H1 (cell line): Measurements from ENCODE around the gene PDLIM4. TPM values are rescaled to one million over a fixed set of nuclear protein-coding genes. Genes with fewer than 3 reads are reported as not detected.

Experiments
- CTCF ChIA-PET: fragments of 300-600 bp; sonication (Branson Sonifier 250); formaldehyde crosslinking; loops from one replicate; lab custom pipeline; 2021; ENCODE audit not compliant: partially characterized antibody; lab: Charles Lee
- POLR2A ChIA-PET: fragments of 300-600 bp; sonication (Branson Sonifier 250); formaldehyde crosslinking; loops from one replicate; lab custom pipeline; 2021; ENCODE audit warnings: inconsistent platforms; ENCODE audit not compliant: partially characterized antibody; lab: Charles Lee
- DNase-seq, 2 experiments: peaks; one replicate each; pipeline versions ENCODE4 v3.0.0 to v3.0.0-alpha.2; 2010 to 2022; ENCODE audit warnings: low spot score in 2 of 2, low read depth in 1 of 2, mixed read lengths in 1 of 2
- FAIRE-seq: peaks from 2 replicates; lab custom pipeline; 2011; peaks lifted over from hg19 to GRCh38; lab: Jason Lieb, UNC
- H2AFZ ChIP-seq: 2 replicates; pipeline ENCODE4 v1.8.1; 2012; ENCODE audit warnings: low read length, inconsistent platforms
- H2AK5ac ChIP-seq: 2 replicates; pipeline ENCODE4 v1.6.1; 2013; ENCODE audit warnings: low read depth, low read length
- H2BK120ac ChIP-seq: replicated peaks from 2 replicates; pipeline ENCODE3; 2013; ENCODE audit warnings: low read depth, low read length, inconsistent platforms
- H2BK12ac ChIP-seq: 2 replicates; pipeline ENCODE4 v1.6.1; 2013; ENCODE audit warnings: low read depth, low read length
- H2BK15ac ChIP-seq: 2 replicates; pipeline ENCODE4 v1.6.1; 2013; ENCODE audit warnings: low read length
- H2BK20ac ChIP-seq: 2 replicates; pipeline ENCODE4 v1.6.1; 2013; ENCODE audit warnings: low read length
- H2BK5ac ChIP-seq: 2 replicates; pipeline ENCODE4 v1.6.1; 2013; ENCODE audit warnings: low read depth, low read length
- H3K14ac ChIP-seq: 2 replicates; pipeline ENCODE4 v1.6.1; 2013; ENCODE audit warnings: inconsistent platforms; ENCODE audit not compliant: insufficient read length
- H3K18ac ChIP-seq: 2 replicates; pipeline ENCODE4 v1.6.1; 2013; ENCODE audit warnings: low read length; ENCODE audit errors: extremely low read depth
- H3K23ac ChIP-seq: 2 replicates; pipeline ENCODE4 v1.6.1; 2013; ENCODE audit warnings: inconsistent platforms; ENCODE audit not compliant: insufficient read length
- H3K23me2 ChIP-seq: 2 replicates; pipeline ENCODE4 v1.6.1; 2013; ENCODE audit warnings: low read depth, low read length
- H3K27ac ChIP-seq: 2 replicates; pipeline ENCODE4 v1.6.1; 2011; ENCODE audit warnings: low read depth, low read length, inconsistent platforms
- H3K27me3 ChIP-seq, 4 experiments: replicated peaks in 1 of 4; 1 replicate in 1 of 4; 2 replicates in 3 of 4; pipeline versions ENCODE4 v1.6.1 to v1.8.1; 2011 to 2013; ENCODE audit warnings: low read length in 3 of 4, mild to moderate bottlenecking in 3 of 4, inconsistent platforms in 2 of 4, mixed read lengths in 2 of 4, moderate library complexity in 1 of 4; ENCODE audit not compliant: control insufficient read depth in 3 of 4, insufficient read depth in 3 of 4; ENCODE audit errors: extremely low read depth in 1 of 4
- H3K36me3 ChIP-seq, 4 experiments: 2 replicates each; pipeline versions ENCODE4 v1.6.1 to v1.8.1; 2011 to 2013; ENCODE audit warnings: mild to moderate bottlenecking in 4 of 4, low read length in 3 of 4, moderate library complexity in 2 of 4, control low read depth in 1 of 4, inconsistent platforms in 1 of 4; ENCODE audit not compliant: insufficient read depth in 4 of 4, control insufficient read depth in 2 of 4
- H3K4ac ChIP-seq: replicated peaks from 2 replicates; pipeline ENCODE3; 2013; ENCODE audit warnings: low read length, low read depth, mixed read lengths, inconsistent platforms; ENCODE audit not compliant: insufficient read length
- H3K4me1 ChIP-seq, 4 experiments: replicated peaks in 1 of 4; 1 replicate in 1 of 4; 2 replicates in 3 of 4; pipeline versions ENCODE4 v1.6.1 to v1.8.1; 2011 to 2013; ENCODE audit warnings: low read length in 3 of 4, inconsistent platforms in 2 of 4, mixed read lengths in 1 of 4; ENCODE audit not compliant: insufficient read depth in 4 of 4, control insufficient read depth in 3 of 4
- H3K4me2 ChIP-seq, 2 experiments: 2 replicates each; pipeline versions ENCODE4 v1.6.1 to v1.8.1; 2011 to 2013; ENCODE audit warnings: low read depth in 2 of 2, low read length in 2 of 2, control low read depth in 1 of 2, inconsistent platforms in 1 of 2, mild to moderate bottlenecking in 1 of 2; ENCODE audit not compliant: insufficient read depth in 1 of 2
- H3K4me3 ChIP-seq, 4 experiments: fragments of 200-600, 300-600 bp in 1 of 4; sonication (generic), shearing (Covaris generic), sonication (Bioruptor Twin) in 1 of 4; 2 replicates each; pipeline versions ENCODE4 v1.5.1 to v1.8.1; 2011 to 2016; ENCODE audit warnings: low read length in 4 of 4, low read depth in 3 of 4, control low read depth in 2 of 4, inconsistent platforms in 2 of 4, mild to moderate bottlenecking in 2 of 4, mixed read lengths in 1 of 4, moderate library complexity in 1 of 4; ENCODE audit not compliant: insufficient read depth in 2 of 4; ENCODE audit errors: extremely low read depth in 1 of 4
- H3K56ac ChIP-seq: replicated peaks from 2 replicates; pipeline ENCODE3; 2013; ENCODE audit warnings: low read depth, mild to moderate bottlenecking, mixed read lengths, low read length, inconsistent platforms; ENCODE audit not compliant: insufficient read length
- H3K79me1 ChIP-seq: 2 replicates; pipeline ENCODE4 v1.6.1; 2013; ENCODE audit warnings: low read depth, low read length, control low read depth
- H3K79me2 ChIP-seq, 2 experiments: 2 replicates each; pipeline versions ENCODE4 v1.6.1 to v1.8.1; 2012 to 2013; ENCODE audit warnings: low read length in 2 of 2, mild to moderate bottlenecking in 2 of 2, inconsistent platforms in 1 of 2; ENCODE audit not compliant: insufficient read depth in 2 of 2, control insufficient read depth in 1 of 2
- H3K9ac ChIP-seq, 4 experiments: replicated peaks in 1 of 4; 1 replicate in 1 of 4; 2 replicates in 3 of 4; pipeline versions ENCODE4 v1.6.1 to v1.8.1; 2011 to 2013; ENCODE audit warnings: low read depth in 3 of 4, low read length in 3 of 4, control low read depth in 2 of 4, mild to moderate bottlenecking in 2 of 4, moderate library complexity in 2 of 4, inconsistent platforms in 1 of 4; ENCODE audit errors: extremely low read depth in 1 of 4
- H3K9me3 ChIP-seq, 2 experiments: 2 replicates each; pipeline versions ENCODE4 v1.6.1 to v1.8.1; 2012 to 2013; ENCODE audit warnings: mild to moderate bottlenecking in 2 of 2, moderate library complexity in 2 of 2, control low read depth in 1 of 2, inconsistent platforms in 1 of 2, low read depth in 1 of 2, low read length in 1 of 2, mixed read lengths in 1 of 2; ENCODE audit not compliant: insufficient read depth in 2 of 2
- H4K20me1 ChIP-seq, 2 experiments: replicated peaks in 1 of 2; 2 replicates each; pipeline versions ENCODE3 to v1.8.1; 2011 to 2013; ENCODE audit warnings: inconsistent platforms in 2 of 2, low read length in 2 of 2, mild to moderate bottlenecking in 1 of 2; ENCODE audit not compliant: insufficient read depth in 2 of 2, control insufficient read depth in 1 of 2
- H4K5ac ChIP-seq: 2 replicates; pipeline ENCODE4 v1.6.1; 2013; ENCODE audit warnings: low read length, low read depth, mixed read lengths, inconsistent platforms; ENCODE audit not compliant: insufficient read length
- H4K8ac ChIP-seq: 2 replicates; pipeline ENCODE4 v1.8.0; 2013; ENCODE audit warnings: mild to moderate bottlenecking, moderate library complexity, low read length, inconsistent platforms; ENCODE audit not compliant: insufficient read depth; ENCODE audit errors: extremely low read depth
- H4K91ac ChIP-seq: replicated peaks from 2 replicates; pipeline ENCODE3; 2013; ENCODE audit warnings: low read length, mixed read lengths, inconsistent platforms; ENCODE audit not compliant: insufficient read length
- CEBPB ChIP-seq: IDR thresholded peaks from 2 replicates; pipeline ENCODE4 v1.6.1; 2012; ENCODE audit warnings: low read depth, low read length
- POLR2A ChIP-seq, 2 experiments: IDR thresholded peaks; 1 replicate in 1 of 2; 2 replicates in 1 of 2; pipeline ENCODE4 v1.6.1; 2011; ENCODE audit warnings: low read depth in 2 of 2, low read length in 2 of 2, mild to moderate bottlenecking in 2 of 2; ENCODE audit errors: control extremely low read depth in 1 of 2
- SIX5 ChIP-seq: IDR thresholded peaks from 2 replicates; pipeline ENCODE4 v1.6.1; 2011; ENCODE audit warnings: mild to moderate bottlenecking, low read depth, low read length
- TCF12 ChIP-seq: IDR thresholded peaks from 2 replicates; pipeline ENCODE4 v1.6.1; 2011; ENCODE audit warnings: low read depth, mild to moderate bottlenecking, low read length
- WGBS, 2 experiments: shearing (Covaris generic) in 1 of 2; methylation state at CpG; one replicate each; pipeline versions ENCODE4 v1.1.6 to v1.1.7; 2013 to 2015; ENCODE audit warnings: low lambda C conversion rate in 2 of 2, mixed read lengths in 2 of 2, inconsistent platforms in 1 of 2, low coverage in 1 of 2, missing lambda C conversion rate in 1 of 2; ENCODE audit not compliant: insufficient replicate concordance in 2 of 2, insufficient coverage in 1 of 2, insufficient read length in 1 of 2; ENCODE audit errors: extremely low coverage in 1 of 2, missing lambda C conversion rate in 1 of 2; 5-methylcytosine and 5-hydroxymethylcytosine counted together
- polyA plus RNA-seq, 7 experiments: library from polyadenylated mRNA; depleted of rRNA in 3 of 7; stranded (reverse) in 5 of 7; unstranded in 2 of 7; fragments of >200 nt in 5 of 7; fragments of 200-250 nt in 2 of 7; gene quantifications; 1 replicate in 5 of 7; 2 replicates in 1 of 7; 4 replicates in 1 of 7; pipeline versions ENCODE4 v1.2.1 to v1.2.3, GENCODE V29; 2011 to 2013; ENCODE audit warnings: missing spikeins in 2 of 7, mixed read lengths in 2 of 7
- total RNA-seq: library from RNA; stranded (reverse); fragmentation: NEBNext Ultra II Directional; extraction: Animal tissue kit (Norgen Biotek cat#: 25700); gene quantifications from 2 replicates; pipeline ENCODE4 v1.2.1, GENCODE V29; 2021

PDLIM4 gene
- total and polyA plus RNA-seq, 2 of the 8 experiments (the other 6 are each of a cell fraction or from before 2014, with no cell fraction given), result 10.7 to 29.1 TPM

- POLR2A ChIA-PET, result no interaction called here
- no peak overlapping the region for H4K91ac ChIP-seq
- DNase-seq, result no peak
Observed at GRCh38 chr5:132209131-132209530, 48.4 kb upstream of the PDLIM4 start.

More at GRCh38 chr5:132209131-132209530, 48.4 kb upstream of the PDLIM4 start:
- Histone ChIP-seq H2BK15ac (no peak overlapping the region), H3K9me3 (no peaks in the 10 kb centered on the region), H4K5ac (no peak overlapping the region), H3K18ac (no peak overlapping the region), H3K27me3 (no peaks in the 10 kb centered on the region), H3K4ac (no peak overlapping the region), H4K8ac (no peak overlapping the region), H2AK5ac (no peak overlapping the region), H3K4me2 (no peak overlapping the region), H3K23me2 (no peaks in the 10 kb centered on the region), H4K20me1 (no peaks in the 10 kb centered on the region), H3K4me3 (no peak overlapping the region), H3K14ac (no peak overlapping the region), H2BK120ac (no peak overlapping the region), H2BK12ac (no peak overlapping the region), H3K79me2 (no peaks in the 10 kb centered on the region), H3K36me3 (no peaks in the 10 kb centered on the region; a peak in 1 of 8 replicates), H3K27ac (no peak overlapping the region), H2BK5ac (no peak overlapping the region), H3K23ac (no peak overlapping the region), H3K9ac (no peak overlapping the region), H2AFZ (no peak overlapping the region), H3K4me1 (peaks cover 0 to 5% (median 2%) of the 10 kb centered on the region in 4 experiments; a peak in 3 of 7 replicates), H3K79me1 (no peaks in the 10 kb centered on the region), H2BK20ac (no peak overlapping the region), H3K56ac (no peak overlapping the region)
- TF ChIP-seq POLR2A (IDR thresholded peaks at IDR 0.05; ENCODE audit: control extremely low read depth in 1 of 2, low read depth in 2 of 2, low read length in 2 of 2), result no peak
- no peak for TF ChIP-seq SIX5
- no peak for TF ChIP-seq TCF12
- TF ChIP-seq CEBPB, result no peak
- WGBS, 2 experiments, result 86% methylated on average over 9 of the region's 9 CpGs; no CpG with 5 or more reads in 1 of the 2 experiments
- CTCF ChIA-PET, result interaction anchor here (0.7 to 6.2 kb wide), 8 partner anchors 15 to 145 kb away, joined by 3 to 33 read pairs (median 5); partner anchors contain the start of gene P4HA2
- no peak for FAIRE-seq
